HG03520 (cell line): ENCODE results near the gene SLC48A1.

ENCODE experiments used
- ATAC-seq: cut with Tn5 transposase; IDR thresholded peaks from one replicate; pipeline ENCODE4 v1.9.1; 2021; ENCODE audit warnings: mild to moderate bottlenecking, moderate library complexity; ENCODE audit not compliant: unreplicated experiment

SLC48A1 gene

DNA sequence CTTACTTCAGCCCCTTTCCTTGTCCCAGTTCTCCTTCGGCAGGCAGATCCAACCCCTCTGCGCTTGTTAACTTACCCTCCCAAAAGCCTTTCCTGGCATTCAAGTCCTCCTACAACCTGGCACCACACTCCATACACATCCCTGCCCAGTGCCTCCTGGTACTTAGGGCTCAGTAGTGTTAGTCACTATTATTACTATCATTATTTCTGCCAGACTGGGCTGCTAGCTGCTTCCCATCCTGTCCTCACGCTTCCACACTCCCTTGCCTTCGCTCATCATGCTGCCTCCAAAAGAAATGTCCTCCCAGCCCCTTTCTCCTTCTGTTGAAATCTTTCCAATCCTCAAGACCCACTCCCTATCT, 48.3 kb downstream of the SLC48A1 start:
- ATAC-seq, result no peak

DNA sequence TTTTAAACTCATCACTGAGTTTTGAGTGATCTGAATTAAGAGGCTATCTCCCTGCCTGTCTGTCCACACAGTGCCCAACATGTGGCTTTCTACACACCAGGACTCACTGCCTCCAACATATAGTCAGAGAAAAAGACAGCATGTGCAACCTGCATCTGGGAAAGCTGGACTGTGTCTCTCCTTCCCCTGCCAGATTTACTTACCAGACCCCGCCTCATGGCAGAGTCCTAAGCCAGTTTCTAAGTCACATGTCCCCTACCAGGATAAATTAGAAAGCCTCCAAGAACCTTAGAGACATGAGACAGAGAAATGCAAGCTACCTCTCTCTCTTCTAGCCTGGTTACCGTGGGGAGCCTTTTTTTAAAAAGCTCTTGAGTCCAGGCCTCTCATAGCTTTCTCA, 49.4 kb downstream of the SLC48A1 start:
- no peak for ATAC-seq

DNA sequence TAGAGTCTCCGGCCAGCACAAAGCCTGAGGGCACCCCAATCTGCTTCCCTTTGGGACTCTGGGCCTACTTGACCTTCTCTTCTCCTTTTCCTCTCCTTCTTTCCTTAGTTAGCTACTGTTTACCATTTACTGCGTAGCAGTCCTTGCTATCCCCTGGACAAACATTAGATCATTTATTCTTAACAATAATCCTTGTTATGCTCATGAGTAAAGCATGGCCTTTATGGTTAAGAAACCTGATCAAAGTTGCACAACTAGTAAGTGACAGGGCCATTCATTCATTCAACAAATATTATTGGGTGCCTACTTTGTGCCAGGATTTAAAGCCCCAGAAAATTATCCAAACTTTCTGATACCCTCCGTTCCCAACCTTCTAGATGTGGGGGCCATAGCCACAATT, 49.8 kb downstream of the SLC48A1 start:
- ATAC-seq, result no peak

DNA sequence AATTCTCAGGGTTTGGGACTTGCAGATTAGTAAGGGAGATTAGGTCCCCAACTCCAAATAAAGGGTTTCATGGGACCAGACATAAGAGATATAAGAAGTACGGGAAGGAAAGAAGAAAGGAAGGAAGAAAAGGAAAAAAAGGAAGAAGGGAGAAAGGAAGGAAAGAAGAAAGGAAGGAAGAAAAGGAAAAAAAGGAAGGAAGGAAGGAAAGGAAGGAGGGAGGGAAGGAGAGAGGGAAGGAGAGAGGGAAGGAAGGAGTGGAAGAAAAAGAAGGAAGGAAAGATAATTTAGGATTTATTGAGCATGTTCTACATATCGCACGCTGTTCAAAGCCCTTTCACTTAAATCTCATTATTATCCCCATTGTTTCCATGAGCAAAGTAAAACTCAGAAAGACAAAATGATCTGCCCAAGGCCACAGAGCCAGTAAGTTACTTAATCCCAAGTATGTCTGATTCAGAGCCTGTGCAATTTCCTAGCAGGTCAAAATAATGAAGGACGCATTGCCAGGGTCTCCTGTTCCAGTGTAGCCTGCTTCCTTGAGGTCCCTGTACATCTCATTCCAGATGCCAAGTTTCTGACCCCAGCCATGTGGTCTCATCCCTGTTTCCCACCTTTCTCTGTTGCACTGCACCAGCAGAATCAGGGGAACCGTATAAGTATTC, 50.5 kb downstream of the SLC48A1 start:
- no peak for ATAC-seq

DNA sequence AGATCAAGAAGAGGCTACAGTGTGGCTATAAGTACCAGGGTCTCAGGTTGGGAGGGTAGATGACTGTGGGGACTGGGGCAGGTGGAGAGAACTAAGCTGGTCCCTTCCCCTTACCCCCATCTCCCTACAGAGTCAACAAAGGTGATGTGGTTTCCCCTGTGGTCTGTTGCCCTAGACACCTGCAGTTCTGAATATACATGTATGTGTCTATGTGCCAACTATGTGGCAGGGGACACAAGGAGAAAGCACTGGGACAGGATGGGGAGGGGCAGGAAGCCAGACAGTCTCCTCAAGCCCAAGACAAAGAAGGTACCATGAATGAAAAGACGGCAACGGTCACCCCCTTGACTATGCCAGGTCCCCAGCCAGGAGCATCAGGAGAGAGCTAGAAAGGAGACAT, 51.2 kb downstream of the SLC48A1 start:
- ATAC-seq, result no peak

DNA sequence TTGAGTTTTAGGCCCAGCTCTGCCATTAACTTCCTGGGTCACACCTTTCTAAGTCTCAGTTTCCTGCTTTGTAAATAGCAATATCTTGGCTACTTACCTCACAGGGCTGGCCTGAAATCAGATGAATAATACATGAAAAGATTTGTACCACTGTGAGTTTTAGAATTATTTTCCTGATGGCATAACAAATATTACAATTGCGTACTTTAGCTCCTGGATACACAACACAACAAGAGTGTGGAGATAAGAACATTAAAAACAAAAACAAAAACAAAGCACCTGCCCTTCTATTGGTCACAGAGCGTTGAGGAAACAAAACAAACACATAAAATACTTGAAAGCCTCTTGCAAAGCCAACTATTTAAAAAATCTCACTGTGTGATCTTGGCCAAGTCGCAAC, 51.6 kb downstream of the SLC48A1 start:
- ATAC-seq, result no peak

DNA sequence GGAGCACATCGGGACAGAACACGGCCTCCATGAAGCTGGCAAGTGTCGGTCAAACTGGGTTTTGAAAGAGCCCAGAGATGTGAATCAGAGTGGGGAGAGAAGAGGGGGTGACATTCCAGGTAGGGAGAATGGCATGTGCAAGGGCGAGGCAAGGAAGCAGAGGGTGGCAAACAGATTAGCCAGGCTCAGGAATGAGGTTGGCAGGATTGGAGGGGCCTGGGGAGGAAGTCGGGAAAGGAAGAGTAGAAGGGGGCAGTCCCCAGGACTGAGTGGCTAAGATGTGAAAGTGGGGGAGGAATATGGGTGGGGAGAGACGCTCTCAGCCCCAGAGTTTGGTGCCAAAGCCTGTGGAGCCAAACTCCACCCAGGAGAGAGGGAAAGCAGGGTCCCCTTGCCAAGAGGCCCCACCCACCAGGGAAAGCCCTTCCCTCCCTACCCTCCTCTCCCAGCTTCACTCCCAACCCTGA, 52.2 kb downstream of the SLC48A1 start:
- ATAC-seq, result no peak

DNA sequence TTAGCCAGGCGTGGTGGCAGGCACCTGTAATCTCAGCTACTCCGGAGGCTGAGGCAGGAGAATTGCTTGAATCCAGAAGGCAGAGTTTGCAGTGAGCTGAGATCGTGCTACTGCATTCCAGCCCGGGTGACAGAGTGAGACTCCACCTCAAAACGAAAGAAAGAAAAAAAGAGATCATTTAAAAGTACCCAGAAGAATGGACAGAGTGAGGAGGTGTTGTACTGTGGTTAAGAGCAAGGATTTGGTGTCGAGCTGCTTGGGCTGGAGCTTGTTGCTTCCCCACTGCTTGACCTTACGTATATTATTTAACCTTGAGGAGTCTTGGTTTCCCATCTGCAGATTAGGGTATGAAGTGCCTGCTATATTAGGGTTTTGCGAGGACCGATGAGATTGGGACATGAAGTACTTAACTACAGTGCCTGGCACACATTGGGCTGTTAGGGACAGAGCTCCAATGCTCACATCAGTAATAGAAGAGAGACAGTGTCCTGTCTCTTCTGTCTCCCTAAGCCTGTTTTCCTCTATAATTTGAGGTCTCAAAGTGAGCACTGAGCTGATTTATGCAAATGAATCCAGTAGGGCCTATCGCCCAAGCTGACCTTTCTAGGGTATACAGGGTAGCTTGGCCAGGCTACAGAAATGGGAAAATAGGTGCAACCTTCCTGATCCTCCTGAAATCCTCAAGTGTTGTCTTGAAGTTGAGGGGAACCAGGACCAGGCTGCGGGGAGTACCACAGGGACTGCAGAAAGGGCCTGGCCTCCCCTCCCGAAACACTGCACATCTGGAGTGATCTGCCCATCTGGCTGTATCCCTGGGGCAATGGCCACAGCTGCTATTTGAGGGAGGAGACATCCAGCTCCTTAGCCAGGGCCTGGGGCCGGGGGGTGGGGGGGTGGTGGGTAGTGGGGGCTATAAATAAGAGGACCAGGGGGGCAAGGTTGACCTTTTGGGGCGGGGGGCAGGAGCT, 55.3 kb downstream of the SLC48A1 start:
- ATAC-seq, result no peak

DNA sequence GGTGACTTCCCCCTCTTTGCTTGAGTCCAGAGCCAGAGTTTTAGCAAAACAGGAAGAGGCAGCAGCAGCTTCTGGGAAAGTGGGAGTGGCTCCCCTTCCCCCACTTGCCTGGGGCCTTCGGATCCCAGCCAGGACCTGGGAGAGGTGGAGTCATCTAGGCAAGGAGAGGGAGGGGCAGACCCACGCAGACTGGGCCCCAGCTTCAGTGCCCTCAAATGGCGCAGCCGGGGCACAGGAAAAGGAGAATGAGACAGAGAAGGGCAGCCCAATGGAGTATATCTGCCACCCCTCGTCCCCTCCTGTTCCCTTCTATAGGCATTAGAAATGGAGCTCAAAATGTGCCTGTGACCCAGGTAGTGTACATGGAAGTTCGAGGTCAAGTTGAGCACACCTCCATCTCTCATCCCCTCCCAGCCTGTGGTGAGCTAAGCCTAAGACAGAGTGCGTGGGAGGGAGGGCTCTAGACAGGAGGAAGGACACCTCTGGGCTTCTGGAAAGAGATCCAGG, 56.0 kb downstream of the SLC48A1 start:
- no peak for ATAC-seq

DNA sequence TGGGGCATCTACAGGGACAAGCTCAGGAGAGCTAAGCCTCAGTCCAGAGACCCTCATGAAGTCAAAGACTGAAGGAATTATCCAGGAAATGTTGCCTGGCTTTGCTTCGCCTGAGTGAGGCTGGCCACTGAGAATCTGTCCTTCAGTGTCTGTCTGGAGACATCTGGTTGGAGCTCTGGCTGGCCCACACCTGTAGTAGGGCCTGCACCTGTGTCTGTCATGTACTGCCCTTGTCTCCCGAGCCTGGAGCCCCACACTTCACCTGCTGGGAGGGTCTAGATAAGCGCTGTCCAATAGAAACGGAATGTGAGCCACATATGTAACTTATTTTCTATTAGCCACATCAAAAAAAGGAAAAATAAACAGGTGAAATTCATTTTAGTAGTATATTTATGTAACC, 56.5 kb downstream of the SLC48A1 start:
- no peak for ATAC-seq
